Stomach (tissue), 9 donors: Measurements from ENCODE around the gene XRCC1. TPM values are rescaled to one million over a fixed set of nuclear protein-coding genes. Genes with fewer than 3 reads are reported as not detected.

Experiments
- DNase-seq, 2 donors: peaks; one replicate each; pipeline versions ENCODE4 v3.0.0 to v3.0.0-alpha.2; 2013 to 2019
- H3K27ac ChIP-seq, 5 donors: fragments of 200-600 bp in 4 of 5; sonication (generic) in 4 of 5; one replicate each; pipeline ENCODE4 v1.5.1; 2013 to 2019; ENCODE audit warnings: mild to moderate bottlenecking in 1 of 5, moderate library complexity in 1 of 5
- H3K27me3 ChIP-seq, 3 donors: fragments of 200-600 bp; sonication (generic); one replicate each; pipeline ENCODE4 v1.5.1; 2017 to 2019; ENCODE audit warnings: mixed run types in 1 of 3
- H3K36me3 ChIP-seq, 4 donors: fragments of 200-600 bp; sonication (generic); 1 replicate in 3 of 4; 2 replicates in 1 of 4; pipeline ENCODE4 v1.5.1; 2016 to 2019
- H3K4me1 ChIP-seq, 4 donors: fragments of 200-600 bp; sonication (generic); one replicate each; pipeline ENCODE4 v1.5.1; 2016 to 2019
- H3K4me3 ChIP-seq, 4 donors: fragments of 200-600 bp; sonication (generic) in 3 of 4; one replicate each; pipeline ENCODE4 v1.5.1; 2016 to 2019; ENCODE audit warnings: mild to moderate bottlenecking in 1 of 4
- H3K9me3 ChIP-seq, 4 donors: fragments of 200-600 bp; sonication (generic); one replicate each; pipeline ENCODE4 v1.5.1; 2016 to 2019
- EP300 ChIP-seq: sonication (generic); formaldehyde crosslinking; IDR thresholded peaks from one replicate; pipeline ENCODE4 v1.6.1; 2017; ENCODE audit warnings: antibody characterized with exemption
- POLR2A ChIP-seq, 4 donors: fragments of 450-650 bp; IDR thresholded peaks; one replicate each; pipeline ENCODE4 v1.6.1; 2016; ENCODE audit warnings: antibody characterized with exemption in 4 of 4, control low read depth in 2 of 4, mild to moderate bottlenecking in 1 of 4, moderate library complexity in 1 of 4
- POLR2AphosphoS5 ChIP-seq, 3 donors: sonication (generic); formaldehyde crosslinking; IDR thresholded peaks; one replicate each; pipeline ENCODE4 v1.6.1; 2016; ENCODE audit warnings: antibody characterized with exemption in 3 of 3
- WGBS, 5 donors: extraction: QIAGEN DNeasy Blood & Tissue Kit in 3 of 5; methylation state at CpG; one replicate each; pipeline versions ENCODE4 v1.1.5 to v1.1.7; 2013 to 2018; 5-methylcytosine and 5-hydroxymethylcytosine counted together
- intact Hi-C: fragments of 100-400 bp; cut with DNase I; formaldehyde crosslinking; loops from one replicate; pipeline ENCODE4 v1.15.1; 2023; ENCODE audit warnings: low total_unique reads
- polyA plus RNA-seq, 3 donors: library from polyadenylated mRNA; stranded (reverse); fragments of 200-250 nt; gene quantifications; one replicate each; pipeline ENCODE4 v1.2.3, GENCODE V29; 2013
- total RNA-seq, 5 donors: library from RNA; depleted of rRNA; stranded (reverse); fragments of >200 nt; gene quantifications; one replicate each; pipeline versions ENCODE4 v1.1.0 to v1.2.3, GENCODE V29; 2014 to 2016
- TF ChIP-seq, protein P1 (sequence below), 7 experiments: fragments of 450-650 bp in 4 of 7; fragments of 200-600 bp in 3 of 7; sonication (generic) in 3 of 7; IDR thresholded peaks; one replicate each; pipeline ENCODE4 v1.5.1; 2016 to 2019; ENCODE audit warnings: antibody characterized with exemption in 7 of 7, control low read depth in 2 of 7, mild to moderate bottlenecking in 1 of 7
- donor health status: healthy with polysubstance abuse.
- donor health status: Bipolar disorder and iron deficiency.
- donor health status: healthy.

Gene XRCC1
- total and polyA plus RNA-seq, 8 donors: 10.8 to 42.5 (median 17.4) TPM

DNA sequence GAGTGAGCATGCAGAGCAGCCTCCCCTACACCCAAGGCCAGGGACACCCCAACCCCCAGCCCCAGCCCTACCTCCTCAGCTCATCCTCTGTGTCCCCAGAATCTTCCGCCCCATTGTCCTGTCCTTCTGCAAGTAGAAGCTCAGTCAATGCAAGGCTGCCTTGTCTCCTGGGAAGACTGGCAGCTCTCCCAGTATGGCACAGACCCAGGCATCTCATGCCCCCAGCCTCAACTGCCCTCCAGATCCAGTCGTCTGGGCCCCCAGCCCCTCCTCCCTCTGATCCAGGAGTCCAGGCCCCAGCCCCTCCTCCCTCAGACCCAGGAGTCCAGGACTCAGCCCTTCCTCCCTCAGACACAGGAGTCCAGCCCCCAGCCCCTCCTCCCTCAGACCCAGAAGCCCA lies 29.3 kb downstream of the XRCC1 start:
- 57 to 83% (median 81%) methylated on average over 2 of the region's 2 CpGs for WGBS, 5 donors
- TF ChIP-seq, protein P1, sequence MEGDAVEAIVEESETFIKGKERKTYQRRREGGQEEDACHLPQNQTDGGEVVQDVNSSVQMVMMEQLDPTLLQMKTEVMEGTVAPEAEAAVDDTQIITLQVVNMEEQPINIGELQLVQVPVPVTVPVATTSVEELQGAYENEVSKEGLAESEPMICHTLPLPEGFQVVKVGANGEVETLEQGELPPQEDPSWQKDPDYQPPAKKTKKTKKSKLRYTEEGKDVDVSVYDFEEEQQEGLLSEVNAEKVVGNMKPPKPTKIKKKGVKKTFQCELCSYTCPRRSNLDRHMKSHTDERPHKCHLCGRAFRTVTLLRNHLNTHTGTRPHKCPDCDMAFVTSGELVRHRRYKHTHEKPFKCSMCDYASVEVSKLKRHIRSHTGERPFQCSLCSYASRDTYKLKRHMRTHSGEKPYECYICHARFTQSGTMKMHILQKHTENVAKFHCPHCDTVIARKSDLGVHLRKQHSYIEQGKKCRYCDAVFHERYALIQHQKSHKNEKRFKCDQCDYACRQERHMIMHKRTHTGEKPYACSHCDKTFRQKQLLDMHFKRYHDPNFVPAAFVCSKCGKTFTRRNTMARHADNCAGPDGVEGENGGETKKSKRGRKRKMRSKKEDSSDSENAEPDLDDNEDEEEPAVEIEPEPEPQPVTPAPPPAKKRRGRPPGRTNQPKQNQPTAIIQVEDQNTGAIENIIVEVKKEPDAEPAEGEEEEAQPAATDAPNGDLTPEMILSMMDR (IDR thresholded peaks at IDR 0.05): no peak
- TF ChIP-seq EP300 (no peak), POLR2A (IDR thresholded peaks at IDR 0.05) (no peak), POLR2AphosphoS5 (IDR thresholded peaks at IDR 0.05) (no peak)
- H3K36me3 ChIP-seq: peaks cover 44 to 92% (median 81%) of the 10 kb centered on the region in 4 donors
- no peaks in the 10 kb centered on the region for H3K4me1 ChIP-seq
- DNase-seq: no peak
- no peak overlapping the region for H3K27ac ChIP-seq
- no peak overlapping the region for H3K4me3 ChIP-seq
- intact Hi-C loops: no loop called here
- no peaks in the 10 kb centered on the region for H3K9me3 ChIP-seq
- H3K27me3 ChIP-seq: no peaks in the 10 kb centered on the region

DNA sequence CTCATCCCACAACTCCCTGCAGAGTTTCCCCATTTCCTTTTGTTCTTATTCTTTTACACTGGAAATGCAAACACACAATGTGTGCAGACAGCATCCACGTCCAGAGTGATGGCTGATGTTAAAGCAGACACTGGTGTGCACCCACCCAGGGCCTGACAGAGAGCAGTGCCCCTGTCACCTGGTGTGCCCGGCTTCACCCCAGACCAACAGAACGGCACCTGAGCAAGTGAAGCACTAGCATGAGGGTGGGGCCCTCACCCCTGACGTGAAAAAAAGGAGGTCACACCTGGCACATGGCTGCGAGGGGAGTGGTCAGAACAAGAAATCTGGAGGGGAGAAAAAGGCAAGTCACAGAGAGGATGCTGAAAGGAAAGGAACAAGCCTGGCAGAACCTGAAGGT lies 30.1 kb downstream of the XRCC1 start:
- Histone ChIP-seq H3K9me3 (no peaks in the 10 kb centered on the region), H3K36me3 (peaks cover 42 to 92% (median 81%) of the 10 kb centered on the region in 4 donors), H3K27me3 (no peaks in the 10 kb centered on the region), H3K27ac (no peak overlapping the region), H3K4me3 (no peak overlapping the region), H3K4me1 (no peaks in the 10 kb centered on the region)
- TF ChIP-seq, protein P1 (IDR thresholded peaks at IDR 0.05): no peak
- TF ChIP-seq POLR2AphosphoS5 (IDR thresholded peaks at IDR 0.05) (no peak), POLR2A (IDR thresholded peaks at IDR 0.05) (no peak), EP300 (no peak)
- WGBS, 5 donors: 80 to 93% (median 88%) methylated on average over 5 of the region's 5 CpGs
- DNase-seq: no peak
- intact Hi-C loops: no loop called here

DNA sequence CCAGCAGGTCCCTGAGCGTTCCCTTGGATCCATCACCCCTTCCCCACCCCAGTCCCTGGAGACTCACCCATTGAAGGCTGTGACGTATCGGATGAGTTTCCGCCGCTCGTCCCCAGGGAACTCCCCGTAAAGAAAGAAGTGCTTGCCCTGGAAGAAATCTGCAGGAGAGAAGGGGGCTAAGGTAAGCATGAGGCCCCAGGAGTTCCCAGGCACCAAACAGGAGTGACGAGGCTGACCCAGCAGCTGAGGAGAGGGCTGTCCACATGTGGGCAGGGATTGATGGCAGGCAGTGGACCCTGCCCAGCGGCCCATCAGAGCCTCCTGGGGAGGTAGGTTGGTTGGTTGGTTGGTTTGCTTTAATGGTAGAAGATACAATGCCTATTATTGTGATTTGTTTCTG lies 31.2 kb downstream of the XRCC1 start:
- DNase-seq: no peak
- Histone ChIP-seq H3K4me3 (no peak overlapping the region), H3K27me3 (no peaks in the 10 kb centered on the region), H3K4me1 (no peaks in the 10 kb centered on the region), H3K36me3 (peaks cover 45 to 92% (median 82%) of the 10 kb centered on the region in 4 donors), H3K27ac (no peak overlapping the region), H3K9me3 (peaks cover 0 to 3% (median under 1%) of the 10 kb centered on the region in 4 donors)
- intact Hi-C loops: no loop called here
- 93 to 97% (median 96%) methylated on average over 9 of the region's 9 CpGs for WGBS, 5 donors
- TF ChIP-seq, protein P1 (IDR thresholded peaks at IDR 0.05): no peak

DNA sequence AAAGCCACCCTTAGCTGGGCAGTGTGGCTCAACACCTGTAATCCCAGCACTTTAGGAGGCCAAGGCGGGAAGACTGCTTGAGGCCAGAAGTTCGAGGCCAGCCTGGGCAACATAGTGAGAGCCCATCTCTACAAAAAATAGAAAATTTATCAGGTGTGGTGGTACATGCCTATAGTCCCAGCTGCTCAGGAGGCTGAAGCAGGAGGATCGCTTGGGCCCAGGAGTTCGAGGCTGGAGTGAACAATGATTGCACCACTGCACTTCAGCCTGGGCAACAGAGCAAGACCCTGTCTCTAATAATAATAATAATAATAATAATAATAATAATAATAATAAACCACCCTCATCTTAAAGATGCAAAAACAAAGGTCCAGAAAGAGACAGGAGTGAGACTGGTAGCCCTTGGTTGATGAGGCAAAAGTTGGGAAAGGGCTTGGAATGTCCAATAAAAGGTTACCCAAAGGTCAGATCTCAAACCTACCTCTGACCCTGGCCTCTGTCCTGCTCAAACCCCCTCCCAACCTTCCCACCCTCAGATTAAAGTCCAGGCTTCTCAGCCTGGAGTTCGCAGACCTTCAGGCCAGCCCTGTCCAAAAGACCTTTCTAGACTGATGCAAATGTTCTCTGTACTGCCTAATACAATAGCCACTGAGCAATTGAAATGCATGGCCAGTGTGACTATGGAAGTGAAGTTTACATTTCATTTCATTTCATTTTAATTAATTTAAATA lies 33.2 kb downstream of the XRCC1 start:
- no peak for DNase-seq
- intact Hi-C loops: no loop called here
- H3K36me3 ChIP-seq: peaks cover 45 to 100% (median 96%) of the 10 kb centered on the region in 4 donors
- no peaks in the 10 kb centered on the region for H3K4me1 ChIP-seq
- 95 to 98% (median 98%) methylated on average over 5 of the region's 5 CpGs for WGBS, 5 donors
- no peaks in the 10 kb centered on the region for H3K27me3 ChIP-seq
- H3K4me3 ChIP-seq: no peak overlapping the region
- no peak for TF ChIP-seq EP300
- no peak for TF ChIP-seq POLR2A (IDR thresholded peaks at IDR 0.05)
- TF ChIP-seq POLR2AphosphoS5 (IDR thresholded peaks at IDR 0.05): no peak
- H3K9me3 ChIP-seq: peaks cover 0 to 10% (median 2%) of the 10 kb centered on the region in 4 donors
- no peak overlapping the region for H3K27ac ChIP-seq

DNA sequence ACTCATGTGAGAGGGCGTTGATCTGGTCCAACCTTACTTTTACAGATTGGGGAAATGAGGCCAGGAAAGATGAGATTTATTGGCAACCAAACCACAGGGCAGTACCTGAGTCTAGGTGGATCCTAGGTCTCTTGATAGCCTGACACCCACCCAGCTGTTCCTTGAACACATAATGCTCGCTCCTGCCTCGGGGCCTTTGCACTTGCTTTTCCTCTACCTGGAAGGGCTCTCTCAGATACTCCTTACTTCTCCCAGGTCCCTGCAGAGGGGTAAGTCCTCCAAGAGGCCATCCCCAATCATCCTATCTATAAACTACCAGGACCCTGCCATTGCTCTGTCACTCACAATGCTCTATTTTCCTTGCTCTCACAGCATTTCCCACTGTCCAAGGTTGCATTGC lies 34.9 kb downstream of the XRCC1 start:
- Histone ChIP-seq H3K27ac (no peak overlapping the region), H3K9me3 (peaks cover 0 to 10% (median 2%) of the 10 kb centered on the region in 4 donors), H3K4me1 (peaks cover 0 to 7% (median 4%) of the 10 kb centered on the region in 4 donors), H3K4me3 (no peak overlapping the region), H3K27me3 (no peaks in the 10 kb centered on the region), H3K36me3 (peaks cover 39 to 88% (median 83%) of the 10 kb centered on the region in 4 donors)
- TF ChIP-seq POLR2A (IDR thresholded peaks at IDR 0.05): no peak
- no peak for TF ChIP-seq POLR2AphosphoS5 (IDR thresholded peaks at IDR 0.05)
- TF ChIP-seq, protein P1 (IDR thresholded peaks at IDR 0.05): no peak
- no peak for TF ChIP-seq EP300
- intact Hi-C loops: no loop called here
- 89 to 98% (median 97%) methylated on average over 3 of the region's 3 CpGs for WGBS, 5 donors
- DNase-seq: no peak
